Measurements from ENCODE around the gene C22orf23. TPM values are rescaled to one million over a fixed set of nuclear protein-coding genes. Genes with fewer than 3 reads are reported as not detected.

The C22orf23 gene
- total RNA-seq, 1 donor from 2014 or later, result not detected

- Histone ChIP-seq H3K36me3 (no peaks in the 10 kb centered on the region), H3K27ac (no peak within 1 kb of the TSS), H3K27me3 (no peaks in the 10 kb centered on the region), H3K9me3 (no peaks in the 10 kb centered on the region), H3K4me1 (no peaks in the 10 kb centered on the region), H3K4me3 (no peak within 1 kb of the TSS)
- TF ChIP-seq CTCF (IDR thresholded peaks at IDR 0.05), result no peak
- DNase-seq (no peak), ATAC-seq (no peak)
- intact Hi-C loops (cut with DNase I), result no loop called here
These were observed 30.7 kb upstream of the C22orf23 start, which contains the start of gene SOX10 for GRCh38 chr22:37983860-37984791. Gene SOX10, minus strand, starts transcription at chr22:37984555. Its CDS starts 771 bp downstream, at chr22:37983784.

- Histone ChIP-seq H3K9me3 (no peaks in the 10 kb centered on the region), H3K27ac (no peak overlapping the region), H3K4me1 (no peaks in the 10 kb centered on the region), H3K36me3 (no peaks in the 10 kb centered on the region), H3K4me3 (no peak overlapping the region), H3K27me3 (no peaks in the 10 kb centered on the region)
- TF ChIP-seq CTCF (IDR thresholded peaks at IDR 0.05), result peak; percentile 23
- ATAC-seq (no peak), DNase-seq (no peak)
- intact Hi-C loops (cut with DNase I), result no loop called here
These were observed 29.8 kb upstream of the C22orf23 start for GRCh38 chr22:37982938-37983859.

- Histone ChIP-seq H3K9me3 (no peaks in the 10 kb centered on the region), H3K4me1 (no peaks in the 10 kb centered on the region), H3K27ac (no peak overlapping the region), H3K4me3 (no peak overlapping the region), H3K36me3 (no peaks in the 10 kb centered on the region), H3K27me3 (no peaks in the 10 kb centered on the region)
- peak; percentile 4 for ATAC-seq
- intact Hi-C loops (cut with DNase I), result no loop called here
- TF ChIP-seq CTCF (IDR thresholded peaks at IDR 0.05), result no peak
- DNase-seq, result no peak
These were observed 28.9 kb upstream of the C22orf23 start for GRCh38 chr22:37982151-37982785.

GRCh38 chr22:37981282-37982011, 28.0 kb upstream of the C22orf23 start:
- Histone ChIP-seq H3K27me3 (no peaks in the 10 kb centered on the region), H3K4me3 (no peak overlapping the region), H3K9me3 (no peaks in the 10 kb centered on the region), H3K27ac (no peak overlapping the region), H3K4me1 (no peaks in the 10 kb centered on the region), H3K36me3 (no peaks in the 10 kb centered on the region)
- intact Hi-C loops (cut with DNase I), result no loop called here
- DNase-seq, result no peak
- ATAC-seq, result no peak
- no peak for TF ChIP-seq CTCF (IDR thresholded peaks at IDR 0.05)

- Histone ChIP-seq H3K36me3 (peaks cover 4% of the 10 kb centered on the region), H3K4me1 (no peaks in the 10 kb centered on the region), H3K27ac (no peak overlapping the region), H3K4me3 (no peak overlapping the region), H3K9me3 (no peaks in the 10 kb centered on the region), H3K27me3 (no peaks in the 10 kb centered on the region)
- TF ChIP-seq CTCF (IDR thresholded peaks at IDR 0.05), result no peak
- DNase-seq (no peak), ATAC-seq (no peak)
- intact Hi-C loops (cut with DNase I), result no loop called here
These were observed 26.4 kb upstream of the C22orf23 start for GRCh38 chr22:37979782-37980181.

Measured in upper lobe of right lung (tissue), 1 donor.